Pancreas (tissue), 10 donors: ENCODE measurements around the gene SPATS2L. TPM values are rescaled to one million over a fixed set of nuclear protein-coding genes. Genes with fewer than 3 reads are reported as not detected.
A peak's percentile ranks its signal among the peaks of the same experiment; 100 is the strongest.

Experiments
- ATAC-seq, 4 donors: fragments of 200-7000 bp; cut with Tn5 transposase; one replicate each; pipeline versions ENCODE4 v1.8.0 to v1.9.1; 2020; ENCODE audit warnings: mild to moderate bottlenecking in 4 of 4, moderate library complexity in 4 of 4
- DNase-seq, 6 donors: peaks; one replicate each; pipeline ENCODE4 v3.0.0-alpha.2; 2020
- FAIRE-seq: peaks from 2 replicates; lab custom pipeline; 2012; peaks lifted over from hg19 to GRCh38; lab: Jason Lieb, UNC
- H3K27ac ChIP-seq, 4 donors: fragments of 200-600 bp; sonication (generic); 1 replicate in 3 of 4; 2 replicates in 1 of 4; pipeline versions ENCODE4 v1.5.0 to v1.8.0; 2020
- H3K27me3 ChIP-seq, 4 donors: fragments of 200-600 bp; one replicate each; pipeline ENCODE4 v1.8.0; 2021
- H3K36me3 ChIP-seq, 3 donors: fragments of 200-600 bp; sonication (generic) in 1 of 3; one replicate each; pipeline versions ENCODE4 v1.5.0 to v1.8.0; 2020 to 2021
- H3K4me1 ChIP-seq, 3 donors: fragments of 200-600 bp; one replicate each; pipeline ENCODE4 v1.8.0; 2021
- H3K4me3 ChIP-seq, 4 donors: fragments of 200-600 bp; sonication (generic) in 2 of 4; one replicate each; pipeline versions ENCODE4 v1.5.0 to v1.8.0; 2020 to 2021
- H3K9me3 ChIP-seq, 4 donors: fragments of 200-600 bp; one replicate each; pipeline ENCODE4 v1.8.0; 2021
- WGBS, 2 donors: extraction: QIAGEN DNeasy Blood & Tissue Kit; methylation state at CpG; one replicate each; pipeline ENCODE4 v1.1.7; 2013; 5-methylcytosine and 5-hydroxymethylcytosine counted together
- intact Hi-C, 3 donors: fragments of 100-400 bp; cut with DNase I; formaldehyde crosslinking; loops; one replicate each; pipeline versions ENCODE4 v1.11.1 to v1.14.2; 2022
- polyA plus RNA-seq, 2 donors: library from polyadenylated mRNA; stranded (reverse); fragments of 200-250 nt; gene quantifications; one replicate each; pipeline ENCODE4 v1.2.3, GENCODE V29; 2013
- total RNA-seq, 6 donors: library from RNA; stranded (reverse); fragmentation: NEBNext Ultra II Directional in 4 of 6; extraction: Animal tissue kit (Norgen Biotek cat#: 25700) in 4 of 6; gene quantifications; one replicate each; pipeline versions ENCODE4 v1.2.1 to v1.2.4, GENCODE V29; 2021 to 2023
- TF ChIP-seq, protein P1 (sequence below), 4 donors: fragments of 200-600 bp; sonication (generic) in 3 of 4; IDR thresholded peaks; one replicate each; pipeline versions ENCODE4 v1.5.0 to v1.8.0; 2021; ENCODE audit warnings: antibody characterized with exemption in 4 of 4
- donor health status: healthy with polysubstance abuse.
- donor health status: DM: no; HTN: no; CAD: no; lungs with moderate emphysema.
- donor health status: DM: no; HTN: no; CAD: no.
- donor health status: control.
- donor health status: control.
- donor health status: Bipolar disorder and iron deficiency.
- donor health status: DM: yes; HTN: yes; CAD: no.
- donor health status: DM: no; HTN: no; CAD: no.
- donor health status: DM: no; HTN: no; CAD: no.
- donor health status: DM: yes; HTN: yes; CAD: no.

The SPATS2L gene
- total and polyA plus RNA-seq, 8 donors = 28.8 to 87.0 (median 40.8) TPM

DNA sequence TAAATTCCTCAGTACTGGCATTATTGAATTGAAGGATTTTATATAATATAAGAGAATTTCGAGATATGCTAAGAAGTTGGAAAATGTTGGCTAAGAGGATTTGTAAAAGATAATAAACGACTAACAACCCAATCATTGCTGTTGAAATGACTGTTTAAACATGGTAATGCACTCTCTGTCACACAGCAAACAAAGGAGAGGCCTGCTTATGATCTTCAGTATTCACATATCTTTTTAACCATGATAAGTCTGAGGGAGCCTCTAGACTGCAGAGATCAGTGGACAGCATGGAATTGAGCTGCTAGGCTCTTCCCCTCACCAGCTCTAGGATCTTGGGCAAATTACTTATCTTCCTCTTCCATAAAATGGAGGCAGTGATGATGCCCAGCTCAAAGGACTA, 200.7 kb downstream of the SPATS2L start:
- H3K4me1 ChIP-seq = peaks cover 0 to 7% (median 0%) of the 10 kb centered on the region in 3 donors
- FAIRE-seq = no peak
- no peaks in the 10 kb centered on the region for H3K27me3 ChIP-seq
- H3K36me3 ChIP-seq = peaks cover 0 to 4% (median 0%) of the 10 kb centered on the region in 3 donors
- intact Hi-C loops = no loop called here
- no peak overlapping the region for H3K4me3 ChIP-seq
- TF ChIP-seq, protein P1, sequence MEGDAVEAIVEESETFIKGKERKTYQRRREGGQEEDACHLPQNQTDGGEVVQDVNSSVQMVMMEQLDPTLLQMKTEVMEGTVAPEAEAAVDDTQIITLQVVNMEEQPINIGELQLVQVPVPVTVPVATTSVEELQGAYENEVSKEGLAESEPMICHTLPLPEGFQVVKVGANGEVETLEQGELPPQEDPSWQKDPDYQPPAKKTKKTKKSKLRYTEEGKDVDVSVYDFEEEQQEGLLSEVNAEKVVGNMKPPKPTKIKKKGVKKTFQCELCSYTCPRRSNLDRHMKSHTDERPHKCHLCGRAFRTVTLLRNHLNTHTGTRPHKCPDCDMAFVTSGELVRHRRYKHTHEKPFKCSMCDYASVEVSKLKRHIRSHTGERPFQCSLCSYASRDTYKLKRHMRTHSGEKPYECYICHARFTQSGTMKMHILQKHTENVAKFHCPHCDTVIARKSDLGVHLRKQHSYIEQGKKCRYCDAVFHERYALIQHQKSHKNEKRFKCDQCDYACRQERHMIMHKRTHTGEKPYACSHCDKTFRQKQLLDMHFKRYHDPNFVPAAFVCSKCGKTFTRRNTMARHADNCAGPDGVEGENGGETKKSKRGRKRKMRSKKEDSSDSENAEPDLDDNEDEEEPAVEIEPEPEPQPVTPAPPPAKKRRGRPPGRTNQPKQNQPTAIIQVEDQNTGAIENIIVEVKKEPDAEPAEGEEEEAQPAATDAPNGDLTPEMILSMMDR (IDR thresholded peaks at IDR 0.05) = no peak
- DNase-seq = no peak
- no peak overlapping the region for H3K27ac ChIP-seq
- no peak for ATAC-seq
- WGBS, 2 donors = 35 to 44% methylated on average over 2 of the region's 2 CpGs
- H3K9me3 ChIP-seq = no peaks in the 10 kb centered on the region

DNA sequence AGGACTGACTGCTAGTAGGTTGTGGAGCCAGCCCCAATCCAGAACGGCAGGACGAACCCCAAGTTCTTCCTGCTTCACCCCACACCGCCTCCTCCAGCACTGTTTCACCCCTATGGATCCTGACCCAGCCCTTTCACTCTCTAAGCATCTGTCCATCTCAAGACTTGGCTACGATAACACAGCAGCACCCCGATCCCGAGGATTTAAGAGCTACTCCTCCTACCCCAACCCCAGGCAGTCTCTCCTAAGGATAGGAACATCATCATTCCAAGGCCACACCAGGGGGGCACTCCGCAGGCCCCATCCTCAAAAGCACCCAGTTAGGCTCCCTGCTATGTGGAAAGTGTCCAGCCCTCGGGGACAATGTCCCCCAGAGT, 202.7 kb downstream of the SPATS2L start:
- H3K4me3 ChIP-seq = peak overlapping the region; percentile 57 to 75 (median 70)
- FAIRE-seq = no peak
- intact Hi-C loops = no loop called here
- H3K4me1 ChIP-seq = peaks cover 0 to 7% (median 0%) of the 10 kb centered on the region in 3 donors
- H3K27me3 ChIP-seq = no peaks in the 10 kb centered on the region
- H3K9me3 ChIP-seq = no peaks in the 10 kb centered on the region
- peak overlapping the region; percentile 50 to 69 (median 64) for H3K27ac ChIP-seq
- WGBS, 2 donors = 10 to 17% methylated on average over 7 to 8 of the region's 8 CpGs
- H3K36me3 ChIP-seq = no peaks in the 10 kb centered on the region
- TF ChIP-seq, protein P1 (IDR thresholded peaks at IDR 0.05) = no peak
- DNase-seq = no peak
- ATAC-seq = peak in 3 of 4 donors; percentile 3 to 6 (median 4)

DNA sequence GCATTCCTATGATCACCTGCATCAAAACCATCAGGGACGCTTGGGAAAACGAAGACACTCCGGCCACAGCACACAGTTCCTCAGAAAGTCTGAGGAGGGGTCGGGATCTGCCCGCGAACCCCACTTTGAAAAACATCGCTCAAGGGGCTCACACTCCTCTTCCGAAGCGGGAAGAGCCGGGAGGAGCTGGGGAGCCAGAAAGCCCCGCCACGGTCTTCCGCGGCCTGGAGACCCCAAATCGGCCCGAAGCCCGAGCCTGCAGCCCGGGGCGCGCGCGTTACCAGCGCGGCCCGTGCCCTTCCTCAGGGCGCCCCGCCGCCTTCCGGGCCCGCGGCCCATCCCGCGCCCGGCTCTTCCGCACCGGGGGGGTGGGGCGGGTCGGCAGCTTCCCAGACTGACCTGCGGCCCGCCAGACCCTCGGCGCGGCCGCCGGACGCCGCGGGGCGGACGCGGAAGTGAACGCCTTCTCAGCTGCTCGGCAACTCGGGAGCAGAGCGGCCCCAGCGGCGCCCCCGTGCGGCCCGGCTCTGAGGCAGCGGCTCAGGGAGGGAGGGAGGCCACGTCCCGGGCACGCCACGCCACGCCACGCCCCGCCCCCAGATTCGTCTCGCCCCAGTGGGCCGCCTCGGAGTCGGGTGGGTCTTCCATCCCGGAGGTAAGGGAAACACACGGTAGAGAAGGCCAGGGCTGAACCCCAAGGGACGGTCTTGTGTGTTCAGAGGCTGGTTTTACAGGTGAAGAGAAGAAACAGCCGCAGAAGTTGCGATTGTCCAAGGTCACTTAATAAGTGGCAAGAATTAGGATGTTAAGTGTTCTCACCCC, 203.3 kb downstream of the SPATS2L start, which contains the start of gene KCTD18:
Gene KCTD18, minus strand, starts transcription at position 457 of the 822 bp plus-strand sequence. CDS start 3,052 bp downstream, outside the sequence.
- 0 to 1% methylated on average over 41 to 78 of the region's 78 CpGs for WGBS, 2 donors
- Histone ChIP-seq H3K27ac (peak within 1 kb of the TSS; percentile 50 to 69 (median 64)), H3K27me3 (no peaks in the 10 kb centered on the region), H3K9me3 (no peaks in the 10 kb centered on the region), H3K4me3 (peak within 1 kb of the TSS; percentile 57 to 75 (median 70)), H3K4me1 (peaks cover 0 to 7% (median 0%) of the 10 kb centered on the region in 3 donors), H3K36me3 (no peaks in the 10 kb centered on the region)
- TF ChIP-seq, protein P1 (IDR thresholded peaks at IDR 0.05) = peak; percentile 53 to 85 (median 74)
- FAIRE-seq = no peak
- ATAC-seq = peak; percentile 99
- intact Hi-C loops = no loop called here
- DNase-seq = peak; percentile 90 to 98 (median 92)

DNA sequence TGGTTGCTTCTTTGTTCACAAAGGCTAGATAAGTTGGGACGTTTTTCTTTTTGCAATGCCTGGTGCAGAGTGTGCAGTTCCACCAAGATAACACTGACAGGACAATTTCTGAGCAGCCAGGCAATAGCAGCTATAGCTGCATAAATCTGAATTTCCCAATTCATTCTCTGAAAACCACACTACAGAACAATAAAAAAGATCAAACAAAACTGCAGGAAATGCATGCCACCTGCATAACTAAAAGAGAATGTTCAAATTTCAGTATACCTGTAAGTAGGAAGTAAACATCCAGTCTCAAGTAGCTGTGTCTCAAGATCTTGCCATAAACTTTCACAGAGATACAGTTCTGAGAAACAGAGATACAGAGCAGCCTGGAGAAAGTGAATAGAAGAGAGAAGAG, 208.7 kb downstream of the SPATS2L start:
- Histone ChIP-seq H3K27me3 (no peaks in the 10 kb centered on the region), H3K9me3 (no peaks in the 10 kb centered on the region), H3K27ac (no peak overlapping the region), H3K36me3 (no peaks in the 10 kb centered on the region), H3K4me3 (no peak overlapping the region), H3K4me1 (peaks cover 0 to 7% (median 0%) of the 10 kb centered on the region in 3 donors)
- intact Hi-C loops = no loop called here
- DNase-seq = no peak
- TF ChIP-seq, protein P1 (IDR thresholded peaks at IDR 0.05) = no peak
- no peak for ATAC-seq
- FAIRE-seq = no peak
- 13 to 16% methylated on average over 1 of the region's 1 CpG for WGBS, 2 donors

DNA sequence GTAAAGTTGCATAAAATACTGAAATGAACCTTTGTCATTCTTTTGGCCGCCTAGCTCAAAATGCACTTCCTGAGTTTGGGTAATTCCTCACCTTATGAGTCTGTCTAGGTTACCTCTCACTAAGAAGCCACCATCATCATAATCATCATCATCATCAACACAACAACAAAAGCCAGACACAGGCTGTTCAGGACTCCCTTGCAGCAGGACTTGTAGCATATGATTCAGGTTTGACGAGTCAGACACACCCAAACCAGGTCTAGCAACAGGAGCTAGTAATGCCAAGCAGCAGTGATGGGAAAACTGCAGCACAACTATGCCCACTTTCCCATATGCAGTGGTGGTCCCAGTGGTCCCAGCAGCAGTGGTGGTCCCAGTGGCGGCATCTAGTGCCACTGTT, 216.7 kb downstream of the SPATS2L start:
- Histone ChIP-seq H3K27ac (no peak overlapping the region), H3K4me1 (peaks cover 0 to 6% (median 4%) of the 10 kb centered on the region in 3 donors), H3K36me3 (no peaks in the 10 kb centered on the region), H3K4me3 (no peak overlapping the region), H3K27me3 (no peaks in the 10 kb centered on the region), H3K9me3 (no peaks in the 10 kb centered on the region)
- no peak for DNase-seq
- FAIRE-seq = no peak
- intact Hi-C loops = no loop called here
- ATAC-seq = no peak
- TF ChIP-seq, protein P1 (IDR thresholded peaks at IDR 0.05) = no peak
- WGBS, 2 donors = 64% methylated on average over 3 of the region's 3 CpGs
